Loucy (cell line): Measurements from ENCODE around the gene FAM167B.

ENCODE experiments used
- H2AFZ ChIP-seq: fragments of 200-600 bp; sonication (generic); 2 replicates; pipeline ENCODE4 v1.6.0; 2016; ENCODE audit warnings: antibody characterized with exemption, mild to moderate bottlenecking, low read length, moderate library complexity
- H3F3A ChIP-seq: fragments of 200-600 bp; 2 replicates; pipeline ENCODE4 v1.6.0; 2016; ENCODE audit warnings: antibody characterized with exemption, low read depth, mild to moderate bottlenecking
- H3K27me3 ChIP-seq: fragments of 200-600 bp; sonication (generic); 2 replicates; pipeline ENCODE4 v1.6.1; 2014; ENCODE audit warnings: low read length, mild to moderate bottlenecking; ENCODE audit not compliant: insufficient read depth, poor library complexity, severe bottlenecking
- H3K36me3 ChIP-seq: fragments of 200-600 bp; sonication (generic); 2 replicates; pipeline ENCODE4 v1.6.1; 2016; ENCODE audit warnings: low read length; ENCODE audit not compliant: insufficient read depth
- H3K4me1 ChIP-seq: fragments of 200-600 bp; sonication (generic); 2 replicates; pipeline ENCODE4 v1.5.1; 2014; ENCODE audit warnings: low read length, mild to moderate bottlenecking; ENCODE audit not compliant: insufficient read depth, poor library complexity, severe bottlenecking
- H3K4me2 ChIP-seq: fragments of 200-600 bp; sonication (generic); 2 replicates; pipeline ENCODE4 v1.6.0; 2014; ENCODE audit warnings: antibody characterized with exemption, low read length, low read depth, mild to moderate bottlenecking; ENCODE audit not compliant: poor library complexity, severe bottlenecking
- H3K4me3 ChIP-seq: fragments of 200-600 bp; sonication (generic); 2 replicates; pipeline ENCODE4 v1.5.1; 2014; ENCODE audit warnings: low read length, mild to moderate bottlenecking, mixed read lengths; ENCODE audit not compliant: poor library complexity, severe bottlenecking
- H3K79me2 ChIP-seq: fragments of 200-600 bp; sonication (generic); 2 replicates; pipeline ENCODE4 v1.6.1; 2014; ENCODE audit warnings: low read length; ENCODE audit not compliant: insufficient read depth
- H3K9ac ChIP-seq: fragments of 200-600 bp; sonication (generic); 2 replicates; pipeline ENCODE4 v1.6.0; 2014; ENCODE audit warnings: mild to moderate bottlenecking, low read depth, low read length, moderate library complexity; ENCODE audit not compliant: poor library complexity, severe bottlenecking
- H3K9me2 ChIP-seq: fragments of 200-600 bp; sonication (generic); replicated peaks from 2 replicates; pipeline ENCODE4 v1.6.1; 2016; ENCODE audit warnings: low read depth, low read length, mixed read lengths
- H3K9me3 ChIP-seq: fragments of 200-600 bp; sonication (generic); 2 replicates; pipeline ENCODE4 v1.6.1; 2014; ENCODE audit warnings: mild to moderate bottlenecking, antibody characterized with exemption, low read length, low read depth; ENCODE audit not compliant: insufficient read depth
- H4K20me1 ChIP-seq: fragments of 200-600 bp; sonication (generic); 2 replicates; pipeline ENCODE4 v1.6.0; 2014; ENCODE audit warnings: antibody characterized with exemption, low read length, mild to moderate bottlenecking; ENCODE audit not compliant: insufficient read depth, poor library complexity, severe bottlenecking
- CTCF ChIP-seq: fragments of 200-600 bp; sonication (generic); conservative IDR thresholded peaks from 2 replicates; pipeline ENCODE4 v1.5.1; 2014; ENCODE audit warnings: mild to moderate bottlenecking, antibody characterized with exemption, low read length
- EZH2phosphoT487 ChIP-seq: fragments of 200-600 bp; IDR thresholded peaks from 2 replicates; pipeline ENCODE4 v1.6.1; 2018; ENCODE audit warnings: antibody characterized with exemption, mild to moderate bottlenecking, moderate library complexity, borderline replicate concordance

FAM167B gene

GRCh38 chr1:32286763-32287162 lies 39.7 kb downstream of the FAM167B start:
- H4K20me1 ChIP-seq: no peaks in the 10 kb centered on the region
- no peaks in the 10 kb centered on the region for H3K9me3 ChIP-seq
- H3K36me3 ChIP-seq: peaks cover 20% of the 10 kb centered on the region; the same call in 1 of the 2 replicates
- no peak overlapping the region for H3K4me3 ChIP-seq
- H2AFZ ChIP-seq: no peak overlapping the region
- peaks cover 18% of the 10 kb centered on the region for H3K4me1 ChIP-seq
- no peak overlapping the region for H3K4me2 ChIP-seq
- H3K27me3 ChIP-seq: no peaks in the 10 kb centered on the region
- no peaks in the 10 kb centered on the region for H3K9me2 ChIP-seq
- TF ChIP-seq EZH2phosphoT487 (no peak), CTCF (no peak)
- H3K79me2 ChIP-seq: no peaks in the 10 kb centered on the region
- H3K9ac ChIP-seq: no peak overlapping the region
- peaks cover 4% of the 10 kb centered on the region; the same call in 1 of the 2 replicates for H3F3A ChIP-seq

- no peaks in the 10 kb centered on the region for H3K9me2 ChIP-seq
- peaks cover 23% of the 10 kb centered on the region for H3K4me1 ChIP-seq
- H3K27me3 ChIP-seq: no peaks in the 10 kb centered on the region
- no peak overlapping the region for H3K4me2 ChIP-seq
- H3F3A ChIP-seq: peaks cover 4% of the 10 kb centered on the region; the same call in 1 of the 2 replicates
- H2AFZ ChIP-seq: no peak overlapping the region
- TF ChIP-seq CTCF (no peak), EZH2phosphoT487 (no peak)
- H3K9ac ChIP-seq: no peak overlapping the region
- H3K79me2 ChIP-seq: peaks cover 23% of the 10 kb centered on the region
- H4K20me1 ChIP-seq: peaks cover 15% of the 10 kb centered on the region
- no peaks in the 10 kb centered on the region for H3K9me3 ChIP-seq
- no peak overlapping the region for H3K4me3 ChIP-seq
- peaks cover 15% of the 10 kb centered on the region; the same call in 1 of the 2 replicates for H3K36me3 ChIP-seq
Observed at GRCh38 chr1:32289256-32289655, 42.2 kb downstream of the FAM167B start.

GRCh38 chr1:32291145-32291707 lies 44.2 kb downstream of the FAM167B start:
- peaks cover 39% of the 10 kb centered on the region for H3K4me1 ChIP-seq

More at GRCh38 chr1:32291145-32291707, 44.2 kb downstream of the FAM167B start:
- no peak for TF ChIP-seq EZH2phosphoT487
- TF ChIP-seq CTCF: no peak
- Histone ChIP-seq H3K79me2 (peaks cover 43% of the 10 kb centered on the region), H3K4me2 (peak overlapping the region; percentile 77), H3K9me3 (no peaks in the 10 kb centered on the region), H3F3A (peaks cover 4% of the 10 kb centered on the region; the same call in 1 of the 2 replicates), H3K4me3 (peak overlapping the region; percentile 86), H4K20me1 (peaks cover 31% of the 10 kb centered on the region), H2AFZ (peak overlapping the region; percentile 91), H3K36me3 (peaks cover 3% of the 10 kb centered on the region; the same call in 1 of the 2 replicates), H3K9me2 (no peaks in the 10 kb centered on the region), H3K27me3 (no peaks in the 10 kb centered on the region), H3K9ac (peak overlapping the region; percentile 72)
